Activated naive CD8-positive, alpha-beta T cell treated with anti-CD3 and anti-CD28 coated beads, Interleukin-2, amount 10 ng/mL, durations not matched to agents 7 days and 5 days (primary cell): ENCODE measurements around the gene FOLR2. TPM values are rescaled to one million over a fixed set of nuclear protein-coding genes. Genes with fewer than 3 reads are reported as not detected.

Experiments used
- ATAC-seq: fragments of 150-1000 bp; cut with Tn5 transposase; one replicate; pipeline ENCODE4 v1.10.0; 2021; ENCODE audit warnings: low read depth, moderate library complexity
- POLR2A ChIA-PET: fragments of 350-600 bp; sonication (Branson Sonifier 250); formaldehyde crosslinking; loops from one replicate; lab custom pipeline; 2021; ENCODE audit warnings: antibody characterized with exemption; lab: Charles Lee
- DNase-seq: peaks from one replicate; pipeline ENCODE4 v3.0.0; 2021
- H3K27ac Mint-ChIP-seq: one replicate; pipeline ENCODE4 v1.8.0; 2022; ENCODE audit warnings: mild to moderate bottlenecking, mixed read lengths
- H3K27me3 Mint-ChIP-seq: one replicate; pipeline ENCODE4 v1.8.0; 2022; ENCODE audit warnings: mild to moderate bottlenecking, moderate library complexity, mixed read lengths
- H3K36me3 Mint-ChIP-seq: one replicate; pipeline ENCODE4 v1.8.0; 2021; ENCODE audit warnings: mild to moderate bottlenecking, mixed read lengths
- H3K4me1 Mint-ChIP-seq: one replicate; pipeline ENCODE4 v1.8.0; 2021; ENCODE audit warnings: mixed read lengths
- H3K4me3 Mint-ChIP-seq: one replicate; pipeline ENCODE4 v1.8.0; 2022; ENCODE audit warnings: mild to moderate bottlenecking, moderate library complexity, mixed read lengths
- H3K9me3 Mint-ChIP-seq: one replicate; pipeline ENCODE4 v1.8.0; 2021; ENCODE audit warnings: mixed read lengths
- total RNA-seq, 2 experiments: library from RNA; stranded (reverse); gene quantifications; one replicate each; pipeline ENCODE4 v1.2.3, GENCODE V29; 2021

FOLR2 gene
- total RNA-seq, 2 experiments from 2014 or later: 0.33 TPM; not detected in 1

DNA sequence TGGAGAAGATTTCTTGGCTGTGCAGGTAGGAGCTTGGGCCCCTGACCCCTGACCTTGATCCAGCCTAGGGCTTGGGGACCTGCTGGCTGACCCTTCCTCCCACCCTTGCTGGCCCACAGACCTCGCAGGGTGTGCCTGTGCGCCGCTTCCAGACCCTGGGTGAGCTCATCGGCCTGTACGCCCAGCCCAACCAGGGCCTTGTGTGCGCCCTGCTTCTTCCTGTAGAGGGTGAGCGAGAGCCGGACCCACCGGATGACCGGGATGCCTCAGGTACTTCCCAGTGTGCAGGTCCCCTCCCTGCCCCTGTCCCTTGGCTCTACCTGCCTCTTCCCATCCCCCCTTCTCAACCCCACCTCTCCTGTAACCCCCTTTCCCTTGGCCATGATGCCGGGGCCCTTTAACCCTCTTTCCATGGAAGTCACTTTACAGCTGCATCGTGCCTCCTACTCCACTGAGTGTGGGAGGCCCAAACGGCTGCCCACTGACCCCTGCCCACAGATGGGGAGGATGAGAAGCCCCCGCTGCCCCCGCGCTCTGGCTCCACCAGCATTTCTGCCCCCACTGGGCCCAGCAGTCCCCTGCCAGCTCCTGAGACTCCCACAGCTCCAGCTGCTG is 11.7 kb downstream of the FOLR2 start:
- POLR2A ChIA-PET: no interaction called here
- ATAC-seq: no peak
- peak; percentile 29 for DNase-seq
- Mint-ChIP-seq H3K4me3 (no peak overlapping the region), H3K27me3 (no peaks in the 10 kb centered on the region), H3K27ac (no peak overlapping the region), H3K4me1 (peaks cover 13% of the 10 kb centered on the region), H3K36me3 (peaks cover 5% of the 10 kb centered on the region), H3K9me3 (no peaks in the 10 kb centered on the region)

DNA sequence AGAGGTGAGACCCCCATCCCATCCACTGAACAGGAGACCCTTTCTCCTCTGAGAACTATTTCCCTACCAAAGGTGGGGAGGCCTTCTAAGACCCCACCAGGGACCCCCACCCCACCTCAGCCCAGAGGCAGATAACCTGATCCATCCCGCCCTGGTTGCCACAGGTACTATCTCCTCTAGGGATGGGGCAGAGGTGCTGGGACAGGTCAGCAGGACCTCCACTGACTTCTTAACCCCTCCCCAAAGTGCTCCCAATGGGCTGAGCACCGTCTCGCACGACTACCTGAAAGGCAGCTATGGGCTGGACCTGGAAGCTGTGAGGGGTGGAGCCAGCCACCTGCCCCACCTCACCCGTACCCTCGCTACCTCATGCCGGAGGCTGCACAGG is 12.2 kb downstream of the FOLR2 start:
- H3K4me1 Mint-ChIP-seq: peaks cover 13% of the 10 kb centered on the region
- H3K27ac Mint-ChIP-seq: no peak overlapping the region
- H3K27me3 Mint-ChIP-seq: no peaks in the 10 kb centered on the region
- POLR2A ChIA-PET: no interaction called here
- H3K4me3 Mint-ChIP-seq: no peak overlapping the region
- DNase-seq (no peak), ATAC-seq (no peak)
- peaks cover 5% of the 10 kb centered on the region for H3K36me3 Mint-ChIP-seq
- no peaks in the 10 kb centered on the region for H3K9me3 Mint-ChIP-seq

DNA sequence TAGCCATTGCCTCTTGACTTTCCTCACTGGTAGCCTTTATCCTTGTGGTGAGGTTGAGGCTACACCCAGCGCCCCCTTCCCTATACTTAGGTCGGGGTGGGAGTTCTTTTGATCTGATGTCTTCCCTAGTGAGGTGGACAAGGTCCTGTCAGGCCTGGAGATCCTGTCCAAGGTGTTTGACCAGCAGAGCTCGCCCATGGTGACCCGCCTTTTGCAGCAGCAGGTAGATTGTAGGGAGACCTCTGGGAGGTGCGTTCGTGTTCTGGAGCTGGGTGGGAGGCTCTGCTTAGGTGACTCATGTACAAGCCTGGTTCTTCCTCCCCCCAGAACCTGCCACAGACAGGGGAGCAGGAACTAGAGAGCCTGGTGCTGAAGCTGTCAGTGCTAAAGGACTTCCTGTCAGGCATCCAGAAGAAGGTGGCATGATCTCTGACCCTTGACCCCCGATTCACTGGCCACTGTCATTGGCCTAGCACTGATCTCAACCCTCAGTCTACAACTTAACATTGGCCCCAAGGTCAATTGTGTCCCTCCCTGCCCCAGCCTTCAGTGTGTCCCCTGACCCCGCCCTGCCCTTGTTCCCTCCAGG is 12.8 kb downstream of the FOLR2 start:
- POLR2A ChIA-PET: interaction anchor here (0.6 kb wide), 1 partner anchor 12 kb away, joined by 3 read pairs; no protein-coding TSS in a partner anchor
- Mint-ChIP-seq H3K27ac (no peak overlapping the region), H3K4me3 (no peak overlapping the region), H3K4me1 (peaks cover 10% of the 10 kb centered on the region), H3K36me3 (peaks cover 5% of the 10 kb centered on the region), H3K27me3 (no peaks in the 10 kb centered on the region), H3K9me3 (no peaks in the 10 kb centered on the region)
- no peak for DNase-seq
- no peak for ATAC-seq

GRCh38 chr11:72229925-72230763 is 13.6 kb downstream of the FOLR2 start:
- Mint-ChIP-seq H3K27me3 (no peaks in the 10 kb centered on the region), H3K9me3 (no peaks in the 10 kb centered on the region), H3K4me1 (peaks cover 14% of the 10 kb centered on the region), H3K27ac (no peak overlapping the region), H3K4me3 (no peak overlapping the region), H3K36me3 (peaks cover 6% of the 10 kb centered on the region)
- ATAC-seq: no peak
- POLR2A ChIA-PET: interaction anchor here (0.6 kb wide), 1 partner anchor 11 kb away, joined by 3 read pairs; no protein-coding TSS in a partner anchor
- no peak for DNase-seq

- POLR2A ChIA-PET: no interaction called here
- Mint-ChIP-seq H3K9me3 (no peaks in the 10 kb centered on the region), H3K27ac (no peak overlapping the region), H3K27me3 (no peaks in the 10 kb centered on the region), H3K4me3 (no peak overlapping the region), H3K36me3 (peaks cover 4% of the 10 kb centered on the region), H3K4me1 (peaks cover 7% of the 10 kb centered on the region)
- ATAC-seq (no peak), DNase-seq (no peak)
Observed at GRCh38 chr11:72230764-72231365, 14.3 kb downstream of the FOLR2 start.

DNA sequence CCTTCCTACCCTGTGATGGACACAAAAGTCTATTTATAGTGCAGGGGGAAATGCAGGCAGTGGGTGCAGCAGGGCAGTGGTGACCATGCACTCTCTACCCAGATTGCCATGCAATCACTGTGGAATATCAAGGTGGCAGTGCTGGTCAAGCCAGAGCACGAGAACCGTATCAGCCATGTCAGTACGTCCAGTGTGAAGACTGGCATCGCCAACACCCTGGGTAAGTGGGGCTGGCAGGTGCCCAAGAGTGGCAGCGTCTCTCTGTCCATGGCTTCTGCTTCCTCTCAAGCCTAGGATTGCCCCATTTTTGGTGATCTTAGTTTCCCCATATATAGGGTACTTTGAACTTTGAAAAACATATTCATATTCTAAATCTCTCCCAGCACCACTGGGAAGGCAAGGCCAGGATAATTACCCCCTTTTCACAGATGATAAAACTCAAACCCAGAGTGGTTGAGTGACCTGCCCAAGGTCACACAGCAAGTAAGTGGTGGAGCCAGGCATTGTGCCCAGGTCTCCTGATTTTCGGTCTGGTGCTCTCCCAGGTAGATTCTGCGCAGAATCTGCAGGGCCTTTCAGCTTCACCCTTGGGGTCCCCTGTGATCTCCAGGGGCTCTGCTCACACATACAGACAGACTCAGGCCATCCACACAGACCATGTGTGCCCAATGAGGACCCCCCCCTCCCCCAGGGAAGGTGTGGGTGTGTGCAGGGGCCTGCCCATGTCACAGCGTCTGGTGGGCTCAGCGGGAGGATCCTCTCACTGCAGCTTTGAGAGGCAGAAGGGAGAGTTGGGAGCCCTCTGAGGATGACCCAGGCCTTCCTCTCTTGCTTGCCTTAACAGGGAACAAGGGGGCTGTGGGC is 15.0 kb downstream of the FOLR2 start:
- POLR2A ChIA-PET: interaction anchor here (1.5 kb wide), 1 partner anchor 9 kb away, joined by 4 read pairs; no protein-coding TSS in a partner anchor
- Mint-ChIP-seq H3K4me1 (peaks cover 7% of the 10 kb centered on the region), H3K36me3 (peaks cover 4% of the 10 kb centered on the region), H3K9me3 (no peaks in the 10 kb centered on the region), H3K27ac (no peak overlapping the region), H3K4me3 (no peak overlapping the region), H3K27me3 (no peaks in the 10 kb centered on the region)
- DNase-seq (no peak), ATAC-seq (no peak)

DNA sequence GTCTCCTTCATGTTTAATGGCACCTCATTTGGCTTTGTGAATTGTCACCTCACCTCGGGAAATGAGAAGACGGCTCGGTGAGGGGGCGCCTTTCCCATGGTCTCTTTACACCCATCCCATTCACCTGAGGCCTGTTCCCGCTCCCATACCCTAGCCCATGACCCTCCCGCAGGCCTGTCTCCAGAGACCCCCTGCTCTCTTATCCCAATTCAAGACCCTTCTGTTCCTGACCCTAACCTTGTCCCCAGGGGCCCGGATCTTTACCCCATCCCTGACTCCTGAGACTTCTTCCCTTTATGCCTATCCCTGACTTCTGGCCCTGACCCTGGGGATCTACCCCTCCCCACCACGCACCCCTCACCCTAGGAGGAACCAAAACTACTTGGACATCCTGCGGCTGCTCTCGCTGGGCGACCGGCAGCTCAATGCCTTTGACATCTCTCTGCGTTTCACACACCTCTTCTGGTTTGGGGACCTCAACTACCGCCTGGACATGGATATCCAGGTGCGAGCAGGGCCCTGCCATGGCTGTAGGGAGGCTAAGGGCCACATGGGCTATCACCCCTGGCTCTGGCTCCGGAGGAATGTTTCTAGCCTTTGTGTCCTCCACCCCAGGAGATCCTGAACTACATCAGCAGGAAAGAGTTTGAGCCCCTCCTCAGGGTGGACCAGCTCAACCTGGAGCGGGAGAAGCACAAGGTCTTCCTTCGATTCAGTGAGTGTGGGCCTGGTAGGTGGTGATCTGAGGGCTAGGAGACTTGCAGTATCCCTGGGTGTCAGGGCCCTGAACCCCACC is 15.9 kb downstream of the FOLR2 start:
- H3K36me3 Mint-ChIP-seq: peaks cover 4% of the 10 kb centered on the region
- no peak overlapping the region for H3K27ac Mint-ChIP-seq
- H3K9me3 Mint-ChIP-seq: no peaks in the 10 kb centered on the region
- peaks cover 4% of the 10 kb centered on the region for H3K4me1 Mint-ChIP-seq
- POLR2A ChIA-PET: interaction anchor here (1.5 kb wide), 1 partner anchor 9 kb away, joined by 4 read pairs; no protein-coding TSS in a partner anchor
- no peak overlapping the region for H3K4me3 Mint-ChIP-seq
- no peak for DNase-seq
- no peaks in the 10 kb centered on the region for H3K27me3 Mint-ChIP-seq
- ATAC-seq: no peak

DNA sequence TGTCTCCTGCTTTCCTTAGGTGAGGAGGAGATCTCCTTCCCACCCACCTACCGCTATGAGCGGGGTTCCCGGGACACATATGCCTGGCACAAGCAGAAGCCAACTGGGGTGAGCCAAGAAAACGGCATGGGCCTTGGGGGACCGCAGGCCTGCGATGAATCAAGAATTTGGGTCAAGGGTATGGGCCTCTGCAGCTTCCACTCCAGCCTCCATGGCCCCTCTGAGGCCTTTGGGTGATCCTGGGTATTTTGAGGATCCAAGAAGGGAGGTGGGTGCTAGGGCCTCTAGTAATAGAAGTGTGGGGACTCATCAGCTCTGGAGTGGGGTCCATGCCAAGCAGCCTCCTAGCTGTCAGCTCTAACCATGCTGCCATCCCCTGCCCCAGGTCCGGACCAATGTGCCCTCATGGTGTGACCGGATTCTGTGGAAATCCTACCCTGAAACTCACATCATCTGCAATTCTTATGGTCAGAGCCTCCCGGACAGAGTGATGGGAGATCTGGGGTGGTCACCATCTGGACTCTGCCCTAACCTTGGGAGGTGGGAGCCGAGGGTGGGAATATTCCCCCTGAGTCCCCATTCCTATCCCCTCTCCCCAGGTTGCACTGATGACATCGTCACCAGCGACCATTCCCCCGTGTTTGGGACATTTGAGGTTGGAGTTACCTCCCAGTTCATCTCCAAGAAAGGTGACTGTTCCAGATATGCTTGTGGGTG is 16.6 kb downstream of the FOLR2 start:
- DNase-seq (no peak), ATAC-seq (no peak)
- POLR2A ChIA-PET: interaction anchor here (1.5 kb wide), 1 partner anchor 10 kb away, joined by 4 read pairs; no protein-coding TSS in a partner anchor
- H3K4me1 Mint-ChIP-seq: peaks cover 4% of the 10 kb centered on the region
- no peak overlapping the region for H3K27ac Mint-ChIP-seq
- no peaks in the 10 kb centered on the region for H3K9me3 Mint-ChIP-seq
- H3K36me3 Mint-ChIP-seq: peaks cover 4% of the 10 kb centered on the region
- no peaks in the 10 kb centered on the region for H3K27me3 Mint-ChIP-seq
- H3K4me3 Mint-ChIP-seq: no peak overlapping the region

GRCh38 chr11:72233773-72234513 is 17.3 kb downstream of the FOLR2 start:
- Mint-ChIP-seq H3K4me1 (peaks cover 6% of the 10 kb centered on the region), H3K9me3 (no peaks in the 10 kb centered on the region), H3K36me3 (peaks cover 5% of the 10 kb centered on the region), H3K4me3 (no peak overlapping the region), H3K27me3 (peaks cover 4% of the 10 kb centered on the region), H3K27ac (no peak overlapping the region)
- ATAC-seq (no peak), DNase-seq (no peak)
- POLR2A ChIA-PET: interaction anchor here (1.3 kb wide), 1 partner anchor 9 kb away, joined by 4 read pairs; the partner anchor contains the start of gene INPPL1

- DNase-seq: no peak
- POLR2A ChIA-PET: interaction anchor here (1.3 kb wide), 1 partner anchor 10 kb away, joined by 4 read pairs; the partner anchor contains the start of gene INPPL1
- H3K27me3 Mint-ChIP-seq: peaks cover 9% of the 10 kb centered on the region
Observed at GRCh38 chr11:72234514-72234830, 17.9 kb downstream of the FOLR2 start.

DNA sequence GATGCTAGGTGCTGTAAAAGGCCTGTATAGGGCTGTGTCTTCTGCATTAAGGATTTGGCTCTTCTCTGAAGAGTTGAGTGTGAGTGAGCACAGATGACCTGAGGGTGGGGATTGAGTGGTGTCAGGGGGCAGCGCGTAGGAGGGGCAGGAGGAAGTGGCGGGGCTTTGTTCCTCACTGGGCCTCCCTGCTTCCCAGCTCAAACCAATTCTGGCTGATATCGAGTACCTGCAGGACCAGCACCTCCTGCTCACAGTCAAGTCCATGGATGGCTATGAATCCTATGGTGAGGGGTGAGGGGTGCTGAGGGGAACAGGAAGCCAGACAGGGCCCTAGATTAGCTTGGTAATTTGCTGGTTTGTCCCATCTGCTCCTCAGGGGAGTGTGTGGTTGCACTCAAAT is 18.3 kb downstream of the FOLR2 start:
- Mint-ChIP-seq H3K27ac (no peak overlapping the region), H3K9me3 (no peaks in the 10 kb centered on the region), H3K4me3 (no peak overlapping the region), H3K4me1 (peaks cover 9% of the 10 kb centered on the region), H3K36me3 (peaks cover 6% of the 10 kb centered on the region), H3K27me3 (peaks cover 10% of the 10 kb centered on the region)
- DNase-seq: no peak
- POLR2A ChIA-PET: interaction anchor here (1.3 kb wide), 1 partner anchor 10 kb away, joined by 4 read pairs; the partner anchor contains the start of gene INPPL1
- no peak for ATAC-seq

More at GRCh38 chr11:72234514-72234830, 17.9 kb downstream of the FOLR2 start:
- Mint-ChIP-seq H3K9me3 (no peaks in the 10 kb centered on the region), H3K27ac (no peak overlapping the region), H3K4me1 (peaks cover 9% of the 10 kb centered on the region), H3K4me3 (no peak overlapping the region), H3K36me3 (peaks cover 6% of the 10 kb centered on the region)
- no peak for ATAC-seq
